HFFc6 (cell line): ENCODE measurements around the gene KLK13. TPM values are rescaled to one million over a fixed set of nuclear protein-coding genes. Genes with fewer than 3 reads are reported as not detected.

Experiments
- DNase-seq: peaks from one replicate; pipeline ENCODE4 v3.0.0-alpha.2; 2018
- H3K27ac Mint-ChIP-seq: 2 replicates; pipeline ENCODE4 v1.8.0; 2020; ENCODE audit warnings: mild to moderate bottlenecking, mixed read lengths
- H3K27me3 Mint-ChIP-seq: 2 replicates; pipeline ENCODE4 v1.8.0; 2021; ENCODE audit warnings: mild to moderate bottlenecking, moderate library complexity, mixed read lengths; ENCODE audit not compliant: insufficient read depth
- H3K36me3 Mint-ChIP-seq: 2 replicates; pipeline ENCODE4 v1.8.0; 2021; ENCODE audit warnings: low read depth, mixed read lengths
- H3K4me1 Mint-ChIP-seq: 2 replicates; pipeline ENCODE4 v1.8.0; 2020; ENCODE audit warnings: low read depth, mixed read lengths
- H3K4me3 Mint-ChIP-seq: 2 replicates; pipeline ENCODE4 v1.8.0; 2020; ENCODE audit warnings: mild to moderate bottlenecking, moderate library complexity, mixed read lengths
- H3K9me3 Mint-ChIP-seq: 2 replicates; pipeline ENCODE4 v1.8.0; 2020; ENCODE audit warnings: mild to moderate bottlenecking, mixed read lengths
- CTCF ChIP-seq: fragments of 200-600 bp; sonication (generic); IDR thresholded peaks from 2 replicates; pipeline ENCODE4 v1.5.0; 2021; ENCODE audit warnings: antibody characterized with exemption, mild to moderate bottlenecking
- long read RNA-seq: library from polyadenylated mRNA; unstranded; transcript quantifications from one replicate; pipeline ENCODE4 v2.0.0, GENCODE V29; 2019
- total RNA-seq, 6 experiments: library from RNA; stranded (reverse); fragmentation: NEBNext Ultra II Directional; extraction: Animal tissue kit (Norgen Biotek cat#: 25700); gene quantifications; 2 replicates in 1 of 6; 3 replicates in 5 of 6; pipeline ENCODE4 v1.2.3, GENCODE V29; 2021

The KLK13 gene
- not detected for total RNA-seq
- long read RNA-seq, result 0 reads

GRCh38 chr19:51064534-51065220, at the start of gene KLK13:
Gene KLK13 (minus strand): TSS chr19:51065092. CDS start chr19:51065067, 25 bp downstream.
- H3K27me3 Mint-ChIP-seq, result peaks cover 7% of the 10 kb centered on the region
- no peak within 1 kb of the TSS for H3K27ac Mint-ChIP-seq
- no peak for DNase-seq
- H3K4me1 Mint-ChIP-seq, result no peaks in the 10 kb centered on the region
- peaks cover 29% of the 10 kb centered on the region for H3K9me3 Mint-ChIP-seq
- no peak within 1 kb of the TSS for H3K4me3 Mint-ChIP-seq
- TF ChIP-seq CTCF, result no peak
- H3K36me3 Mint-ChIP-seq, result peaks cover 5% of the 10 kb centered on the region; the same call in 1 of the 2 replicates

- no peak overlapping the region for H3K27ac Mint-ChIP-seq
- no peaks in the 10 kb centered on the region for H3K9me3 Mint-ChIP-seq
- H3K4me3 Mint-ChIP-seq, result no peak overlapping the region
- peaks cover 4% of the 10 kb centered on the region; the same call in 1 of the 2 replicates for H3K4me1 Mint-ChIP-seq
- DNase-seq, result no peak
- peaks cover 28% of the 10 kb centered on the region for H3K27me3 Mint-ChIP-seq
- TF ChIP-seq CTCF, result no peak
- H3K36me3 Mint-ChIP-seq, result no peaks in the 10 kb centered on the region
Observed at GRCh38 chr19:51114087-51114729, 49.3 kb upstream of the KLK13 start.

- no peak for DNase-seq
- Mint-ChIP-seq H3K4me1 (peaks cover 11% of the 10 kb centered on the region), H3K4me3 (no peak overlapping the region), H3K27me3 (peaks cover 18% of the 10 kb centered on the region), H3K36me3 (no peaks in the 10 kb centered on the region), H3K9me3 (no peaks in the 10 kb centered on the region), H3K27ac (no peak overlapping the region)
- peak; percentile 57 for TF ChIP-seq CTCF
Observed at GRCh38 chr19:51111606-51112005, 46.7 kb upstream of the KLK13 start.

- Mint-ChIP-seq H3K27me3 (peaks cover 14% of the 10 kb centered on the region), H3K27ac (no peak overlapping the region), H3K4me3 (no peak overlapping the region), H3K4me1 (peaks cover 11% of the 10 kb centered on the region), H3K36me3 (peaks cover 6% of the 10 kb centered on the region), H3K9me3 (no peaks in the 10 kb centered on the region)
- DNase-seq, result no peak
- TF ChIP-seq CTCF, result no peak
Observed at GRCh38 chr19:51110666-51110971, 45.7 kb upstream of the KLK13 start.

- no peaks in the 10 kb centered on the region for H3K9me3 Mint-ChIP-seq
- peaks cover 4% of the 10 kb centered on the region for H3K27me3 Mint-ChIP-seq
- H3K27ac Mint-ChIP-seq, result peak overlapping the region; percentile 93
- H3K4me1 Mint-ChIP-seq, result peaks cover 11% of the 10 kb centered on the region
- TF ChIP-seq CTCF, result no peak
- no peak for DNase-seq
- peaks cover 11% of the 10 kb centered on the region for H3K36me3 Mint-ChIP-seq
- peak overlapping the region; percentile 98 for H3K4me3 Mint-ChIP-seq
Observed at GRCh38 chr19:51108805-51109146, 43.9 kb upstream of the KLK13 start.
